GM23338 (cell line): Measurements from ENCODE around the gene CNTN5. TPM values are rescaled to one million over a fixed set of nuclear protein-coding genes. Genes with fewer than 3 reads are reported as not detected.

ENCODE experiments used
- ATAC-seq: fragments of 200-7000 bp; cut with Tn5 transposase; 3 replicates; pipeline ENCODE4 v1.9.1; 2020
- DNase-seq: peaks from one replicate; pipeline ENCODE4 v3.0.0-alpha.2; 2015; ENCODE audit warnings: low spot score
- H2AFZ ChIP-seq: fragments of 200-600 bp; sonication (generic); 2 replicates; pipeline ENCODE4 v1.8.0; 2016; ENCODE audit warnings: antibody characterized with exemption, mild to moderate bottlenecking, moderate library complexity
- H3F3A ChIP-seq: fragments of 200-600 bp; sonication (generic); replicated peaks from 2 replicates; pipeline ENCODE4 v1.8.0; 2017; ENCODE audit warnings: antibody characterized with exemption, mixed run types, low read depth
- H3K27ac ChIP-seq: fragments of 200-600 bp; sonication (generic); 2 replicates; pipeline ENCODE4 v1.6.1; 2016; ENCODE audit warnings: low read depth
- H3K27me3 ChIP-seq: fragments of 200-600 bp; sonication (generic); 2 replicates; pipeline ENCODE4 v1.8.0; 2016; ENCODE audit warnings: mild to moderate bottlenecking, mixed run types, moderate library complexity; ENCODE audit not compliant: insufficient read depth
- H3K36me3 ChIP-seq: fragments of 200-600 bp; sonication (generic); 2 replicates; pipeline ENCODE4 v1.8.0; 2016; ENCODE audit warnings: mild to moderate bottlenecking; ENCODE audit not compliant: insufficient read depth
- H3K4me1 ChIP-seq: fragments of 200-600 bp; sonication (generic); 2 replicates; pipeline ENCODE4 v1.8.0; 2016; ENCODE audit warnings: mild to moderate bottlenecking, moderate library complexity; ENCODE audit not compliant: insufficient read depth
- H3K4me2 ChIP-seq: fragments of 200-600 bp; sonication (generic); 2 replicates; pipeline ENCODE4 v1.7.1; 2017; ENCODE audit warnings: mixed run types
- H3K4me3 ChIP-seq: fragments of 200-600 bp; sonication (generic); 2 replicates; pipeline ENCODE4 v1.6.1; 2016; ENCODE audit warnings: mixed run types
- H3K79me2 ChIP-seq: fragments of 200-600 bp; sonication (generic); replicated peaks from 2 replicates; pipeline ENCODE4 v1.8.0; 2017; ENCODE audit warnings: mild to moderate bottlenecking; ENCODE audit not compliant: insufficient read depth
- H3K9me2 ChIP-seq: fragments of 200-600 bp; sonication (generic); 2 replicates; pipeline ENCODE4 v1.8.0; 2017; ENCODE audit not compliant: insufficient read depth
- H4K20me1 ChIP-seq: fragments of 200-600 bp; sonication (generic); replicated peaks from 2 replicates; pipeline ENCODE4 v1.8.0; 2017; ENCODE audit warnings: mild to moderate bottlenecking; ENCODE audit not compliant: insufficient read depth
- H3K27ac Mint-ChIP-seq: 2 replicates; pipeline ENCODE4 v1.8.0; 2020; ENCODE audit warnings: inconsistent platforms, mild to moderate bottlenecking, moderate library complexity, mixed read lengths
- H3K27me3 Mint-ChIP-seq: 3 replicates; pipeline ENCODE4 v1.8.0; 2022; ENCODE audit warnings: low read depth, mild to moderate bottlenecking, moderate library complexity, mixed read lengths, inconsistent platforms; ENCODE audit not compliant: insufficient read depth, poor library complexity
- H3K36me3 Mint-ChIP-seq: 3 replicates; pipeline ENCODE4 v1.8.0; 2021; ENCODE audit warnings: low read depth, mild to moderate bottlenecking, inconsistent platforms, moderate library complexity, mixed read lengths
- H3K4me1 Mint-ChIP-seq: 3 replicates; pipeline ENCODE4 v1.8.0; 2020; ENCODE audit warnings: mild to moderate bottlenecking, inconsistent platforms, mixed read lengths
- H3K4me3 Mint-ChIP-seq: 3 replicates; pipeline ENCODE4 v1.8.0; 2021; ENCODE audit warnings: moderate library complexity, mild to moderate bottlenecking, inconsistent platforms, mixed read lengths
- H3K9me3 Mint-ChIP-seq: 3 replicates; pipeline ENCODE4 v1.8.0; 2020; ENCODE audit warnings: moderate library complexity, mild to moderate bottlenecking, inconsistent platforms, mixed read lengths
- CREB1 ChIP-seq: fragments of 250-450 bp; sonication (Bioruptor Pico); IDR thresholded peaks from 2 replicates; pipeline ENCODE4 v1.5.0; 2020; ENCODE audit warnings: low read depth, mild to moderate bottlenecking, moderate library complexity
- CTCF ChIP-seq, 2 experiments: fragments of 200-600 bp in 1 of 2; sonication (generic) in 1 of 2; conservative IDR thresholded peaks; 2 replicates each; pipeline versions ENCODE4 v1.5.1 to v1.6.1; 2016 to 2017; ENCODE audit warnings: antibody characterized with exemption in 2 of 2, low read depth in 2 of 2, mild to moderate bottlenecking in 2 of 2, moderate library complexity in 1 of 2
- ETS1 ChIP-seq: IDR thresholded peaks from 2 replicates; pipeline ENCODE4 v1.6.1; 2016; ENCODE audit warnings: antibody characterized with exemption
- EZH2 ChIP-seq: fragments of 200-600 bp; sonication (generic); IDR thresholded peaks from one replicate; pipeline ENCODE4 v1.8.0; 2017; ENCODE audit warnings: antibody characterized with exemption, mild to moderate bottlenecking, low read depth; ENCODE audit not compliant: unreplicated experiment
- EZH2phosphoT487 ChIP-seq: fragments of 200-600 bp; sonication (generic); IDR thresholded peaks from one replicate; pipeline ENCODE4 v1.8.1; 2018; ENCODE audit warnings: antibody characterized with exemption; ENCODE audit not compliant: unreplicated experiment
- JUNB ChIP-seq: IDR thresholded peaks from one replicate; pipeline ENCODE4 v1.6.1; 2016; ENCODE audit warnings: antibody characterized with exemption; ENCODE audit not compliant: unreplicated experiment
- NANOG ChIP-seq: IDR thresholded peaks from 2 replicates; pipeline ENCODE4 v1.6.1; 2016; ENCODE audit warnings: antibody characterized with exemption, borderline replicate concordance
- POLR2AphosphoS5 ChIP-seq: IDR thresholded peaks from 2 replicates; pipeline ENCODE4 v1.6.1; 2016; ENCODE audit warnings: antibody characterized with exemption, low read depth
- REST ChIP-seq: IDR thresholded peaks from one replicate; pipeline ENCODE4 v1.6.1; 2018; ENCODE audit warnings: antibody characterized with exemption; ENCODE audit not compliant: unreplicated experiment
- STAT1 ChIP-seq: IDR thresholded peaks from one replicate; pipeline ENCODE4 v1.6.1; 2016; ENCODE audit warnings: antibody characterized with exemption; ENCODE audit not compliant: unreplicated experiment
- ZNF114 ChIP-seq: fragments of 250-450 bp; sonication (Bioruptor Pico); IDR thresholded peaks from 2 replicates; pipeline ENCODE4 v1.5.0; 2020; ENCODE audit warnings: mild to moderate bottlenecking, moderate library complexity
- ZNF331 ChIP-seq: fragments of 250-450 bp; sonication (Bioruptor Pico); IDR thresholded peaks from 2 replicates; pipeline ENCODE4 v1.5.0; 2020; ENCODE audit warnings: low read depth, mild to moderate bottlenecking, moderate library complexity
- polyA plus RNA-seq: library from polyadenylated mRNA; unstranded; fragments of >200 nt; fragmentation: Nextera tagmentation; extraction: Ambion mirVana; gene quantifications from 2 replicates; pipeline ENCODE4 v1.2.1, GENCODE V29; 2016
- total RNA-seq: library from RNA; depleted of rRNA; stranded (reverse); fragments of >200 nt; shearing (Covaris generic); gene quantifications from 2 replicates; pipeline ENCODE4 v1.2.3, GENCODE V29; 2014

CNTN5 gene
- total and polyA plus RNA-seq, 2 experiments from 2014 or later, result not detected

- no peaks in the 10 kb centered on the region for H4K20me1 ChIP-seq
- Mint-ChIP-seq H3K27me3 (no peaks in the 10 kb centered on the region), H3K4me3 (no peak overlapping the region), H3K9me3 (peaks cover 5% of the 10 kb centered on the region; the same call in 2 of the 3 replicates), H3K4me1 (peaks cover 4% of the 10 kb centered on the region; the same call in 2 of the 3 replicates), H3K36me3 (0 out of 3 replicates have a peak, but pooled peaks cover 4% of the 10 kb centered on the region), H3K27ac (no peak overlapping the region)
- H3K79me2 ChIP-seq, result no peaks in the 10 kb centered on the region
- DNase-seq (peak; percentile 34), ATAC-seq (no peak)
- TF ChIP-seq CREB1 (CRISPR knock-in tag), result no peak
- peak; percentile 43 to 69 for TF ChIP-seq CTCF (conservative IDR thresholded peaks at IDR 0.05; ENCODE audit: low read depth in 2 of 2)
- H3K4me1 ChIP-seq, result peaks cover 5% of the 10 kb centered on the region; the same call in 1 of the 2 replicates
- no peak overlapping the region for H3K4me3 ChIP-seq
- H3K9me2 ChIP-seq, result no peaks in the 10 kb centered on the region
- no peaks in the 10 kb centered on the region for H3K36me3 ChIP-seq
- no peak overlapping the region for H3K4me2 ChIP-seq
- H3K27me3 ChIP-seq, result no peaks in the 10 kb centered on the region
- H3F3A ChIP-seq, result no peaks in the 10 kb centered on the region
- peak overlapping the region; percentile 48; the same call in 1 of the 2 replicates for H2AFZ ChIP-seq
- no peak overlapping the region for H3K27ac ChIP-seq
These were observed 794.0 kb downstream of the CNTN5 start for GRCh38 chr11:99814738-99815137.

GRCh38 chr11:99818991-99819390 is 798.2 kb downstream of the CNTN5 start:
- DNase-seq (no peak), ATAC-seq (no peak)
- H3K4me2 ChIP-seq, result no peak overlapping the region
- H4K20me1 ChIP-seq, result no peaks in the 10 kb centered on the region
- 0 out of 3 replicates have a peak, but pooled peaks cover 4% of the 10 kb centered on the region for H3K36me3 Mint-ChIP-seq
- H3K27ac Mint-ChIP-seq, result no peak overlapping the region
- H3K36me3 ChIP-seq, result no peaks in the 10 kb centered on the region
- no peaks in the 10 kb centered on the region for H3K79me2 ChIP-seq
- no peaks in the 10 kb centered on the region for H3K27me3 ChIP-seq
- H3K4me3 Mint-ChIP-seq, result no peak overlapping the region
- peaks cover 5% of the 10 kb centered on the region; the same call in 2 of the 3 replicates for H3K9me3 Mint-ChIP-seq
- H3K4me3 ChIP-seq, result no peak overlapping the region
- no peak overlapping the region for H2AFZ ChIP-seq
- H3F3A ChIP-seq, result no peaks in the 10 kb centered on the region
- no peaks in the 10 kb centered on the region for H3K27me3 Mint-ChIP-seq
- peaks cover 4% of the 10 kb centered on the region for H3K4me1 Mint-ChIP-seq
- no peak overlapping the region for H3K27ac ChIP-seq
- peaks cover 5% of the 10 kb centered on the region; the same call in 1 of the 2 replicates for H3K4me1 ChIP-seq
- H3K9me2 ChIP-seq, result no peaks in the 10 kb centered on the region
- no peak for TF ChIP-seq CREB1 (CRISPR knock-in tag)
- no peak for TF ChIP-seq NANOG
- TF ChIP-seq REST, result no peak
- TF ChIP-seq JUNB, result no peak
- no peak for TF ChIP-seq EZH2phosphoT487
- TF ChIP-seq STAT1, result no peak
- no peak for TF ChIP-seq EZH2
- TF ChIP-seq ETS1, result no peak
- TF ChIP-seq CTCF (conservative IDR thresholded peaks at IDR 0.05; ENCODE audit: low read depth in 2 of 2), result no peak
- no peak for TF ChIP-seq ZNF331 (CRISPR knock-in tag)
- no peak for TF ChIP-seq ZNF114 (CRISPR knock-in tag)
- no peak for TF ChIP-seq POLR2AphosphoS5
